K562 (cell line): ENCODE data around the gene NME7. TPM values are rescaled to one million over a fixed set of nuclear protein-coding genes. Genes with fewer than 3 reads are reported as not detected.

Source experiments
- KDM4B ChIP-seq, 2 experiments: fragments of 450-650 bp in 1 of 2; sonication (generic) in 1 of 2; IDR thresholded peaks; 2 replicates each; pipeline ENCODE4 v1.6.1; 2016 to 2017; ENCODE audit warnings: borderline replicate concordance in 2 of 2, antibody characterized with exemption in 1 of 2, low read depth in 1 of 2, mild to moderate bottlenecking in 1 of 2
- KLF6 ChIP-seq: fragments of 250-450 bp; sonication (Bioruptor Pico); IDR thresholded peaks from 2 replicates; pipeline ENCODE4 v1.4.0; 2020; ENCODE audit warnings: mild to moderate bottlenecking, moderate library complexity, borderline replicate concordance
- NR1H2 ChIP-seq: sonication (generic); formaldehyde crosslinking; IDR thresholded peaks from 2 replicates; pipeline ENCODE4 v1.4.0; 2020; ENCODE audit warnings: mild to moderate bottlenecking, missing genetic modification reagents
- POLR2AphosphoS2 ChIP-seq: IDR thresholded peaks from 2 replicates; pipeline ENCODE4 v1.6.1; 2012; ENCODE audit warnings: low read length, improper control_type of control experiment
- RBM14 ChIP-seq: fragments of 200-400 bp; formaldehyde crosslinking; IDR thresholded peaks from 2 replicates; pipeline ENCODE4 v1.6.1; 2018; ENCODE audit warnings: low read depth, mild to moderate bottlenecking, low read length, moderate library complexity, borderline replicate concordance; ENCODE audit not compliant: insufficient read depth
- RBM15 ChIP-seq: fragments of 200-400 bp; formaldehyde crosslinking; IDR thresholded peaks from 2 replicates; pipeline ENCODE4 v1.6.1; 2018; ENCODE audit warnings: mild to moderate bottlenecking, low read length, moderate library complexity; ENCODE audit not compliant: insufficient read depth
- RERE ChIP-seq: sonication (generic); formaldehyde crosslinking; IDR thresholded peaks from 2 replicates; pipeline ENCODE4 v1.8.0; 2023; ENCODE audit warnings: missing genetic modification reagents, mild to moderate bottlenecking, borderline replicate concordance
- STAT6 ChIP-seq: sonication (generic); formaldehyde crosslinking; IDR thresholded peaks from 2 replicates; pipeline ENCODE4 v1.8.1; 2023; ENCODE audit warnings: mild to moderate bottlenecking, missing genetic modification reagents
- XRCC3 ChIP-seq: fragments of 450-650 bp; IDR thresholded peaks from 2 replicates; pipeline ENCODE4 v1.6.1; 2017; ENCODE audit warnings: mild to moderate bottlenecking, moderate library complexity
- ZNF140 ChIP-seq: fragments of 250-450 bp; sonication (Bioruptor Pico); IDR thresholded peaks from 2 replicates; pipeline ENCODE4 v1.8.0; 2021; ENCODE audit warnings: moderate library complexity, mild to moderate bottlenecking, inconsistent platforms
- polyA plus RNA-seq, 8 experiments: library from polyadenylated mRNA; depleted of rRNA in 4 of 8; stranded (reverse) in 5 of 8; unstranded in 3 of 8; fragments of >200 nt; fragmentation: Nextera tagmentation in 2 of 8; fragmentation: Illumina TruSeq in 1 of 8; extraction: Ambion mirVana in 2 of 8; extraction: Trizol in 1 of 8; gene quantifications; 2 replicates each; pipeline versions ENCODE4 v1.2.1 to v1.2.3, GENCODE V29; 2011 to 2014; ENCODE audit warnings: inconsistent platforms in 1 of 8, missing spikeins in 1 of 8
- total RNA-seq, 7 experiments: library from RNA; depleted of rRNA in 6 of 7; stranded (reverse); fragments of >200 nt in 6 of 7; fragmentation: Illumina TruSeq in 2 of 7; extraction: Trizol in 2 of 7; gene quantifications; 2 replicates each; pipeline versions ENCODE4 v1.2.1 to v1.2.3, GENCODE V29; 2011 to 2021; ENCODE audit warnings: low replicate concordance in 1 of 7
- TF ChIP-seq, protein P1 (sequence below): fragments of 450-650 bp; IDR thresholded peaks from 2 replicates; pipeline ENCODE4 v1.6.1; 2016; ENCODE audit warnings: borderline replicate concordance
- TF ChIP-seq, protein P2 (sequence below): fragments of 450-650 bp; formaldehyde crosslinking; IDR thresholded peaks from 2 replicates; pipeline ENCODE4 v1.4.0; 2022; ENCODE audit warnings: mild to moderate bottlenecking, moderate library complexity
- TF ChIP-seq, protein P3 (sequence below): IDR thresholded peaks from 2 replicates; pipeline ENCODE4 v1.6.1; 2016; ENCODE audit warnings: missing genetic modification characterization, missing compliant biosample characterization

Gene NME7
- total and polyA plus RNA-seq, 9 of the 15 experiments (the other 6 are each of a cell fraction or from before 2014, with no cell fraction given): 7.9 to 43.2 (median 23.9) TPM

DNA sequence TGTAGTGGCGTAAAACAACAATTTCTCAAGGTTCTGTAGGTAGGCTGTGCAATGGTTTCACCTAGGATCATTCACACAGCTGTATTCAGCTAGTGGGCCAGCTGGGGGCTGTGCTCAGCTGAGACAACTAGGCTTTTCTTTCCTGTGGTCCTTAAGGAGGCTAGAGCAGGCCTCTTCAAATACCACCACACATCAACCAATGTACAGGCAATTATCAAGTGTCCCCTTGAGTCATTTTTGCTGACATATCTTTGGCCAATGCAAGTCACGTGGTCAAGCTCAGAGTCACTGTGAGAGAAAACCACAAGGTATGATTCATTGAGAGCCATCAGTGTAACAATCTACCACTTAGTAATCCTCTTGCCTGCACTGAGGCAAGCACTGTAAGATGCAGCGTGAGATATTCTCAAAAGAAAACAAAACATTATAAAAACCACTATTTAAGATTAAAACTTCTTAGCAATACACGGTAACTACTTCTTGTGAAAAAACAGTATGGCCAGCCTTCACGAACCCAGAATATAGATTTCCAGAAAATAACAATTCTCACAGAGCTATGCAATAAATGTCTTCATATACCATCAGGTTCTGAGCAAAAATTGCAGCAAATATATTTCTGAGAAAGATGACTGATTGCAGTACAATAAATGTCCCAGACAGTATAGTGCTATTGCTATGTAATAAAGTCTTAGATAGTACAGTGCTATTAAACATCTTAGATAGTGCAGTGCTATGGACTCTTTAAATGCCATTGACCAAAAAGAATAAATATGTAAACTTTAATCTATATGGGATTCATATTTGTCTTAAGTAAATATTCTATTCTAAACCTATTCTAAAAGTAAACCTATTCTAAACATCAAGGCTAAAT is 55.3 kb downstream of the NME7 start (continued):
- TF ChIP-seq, protein P1, sequence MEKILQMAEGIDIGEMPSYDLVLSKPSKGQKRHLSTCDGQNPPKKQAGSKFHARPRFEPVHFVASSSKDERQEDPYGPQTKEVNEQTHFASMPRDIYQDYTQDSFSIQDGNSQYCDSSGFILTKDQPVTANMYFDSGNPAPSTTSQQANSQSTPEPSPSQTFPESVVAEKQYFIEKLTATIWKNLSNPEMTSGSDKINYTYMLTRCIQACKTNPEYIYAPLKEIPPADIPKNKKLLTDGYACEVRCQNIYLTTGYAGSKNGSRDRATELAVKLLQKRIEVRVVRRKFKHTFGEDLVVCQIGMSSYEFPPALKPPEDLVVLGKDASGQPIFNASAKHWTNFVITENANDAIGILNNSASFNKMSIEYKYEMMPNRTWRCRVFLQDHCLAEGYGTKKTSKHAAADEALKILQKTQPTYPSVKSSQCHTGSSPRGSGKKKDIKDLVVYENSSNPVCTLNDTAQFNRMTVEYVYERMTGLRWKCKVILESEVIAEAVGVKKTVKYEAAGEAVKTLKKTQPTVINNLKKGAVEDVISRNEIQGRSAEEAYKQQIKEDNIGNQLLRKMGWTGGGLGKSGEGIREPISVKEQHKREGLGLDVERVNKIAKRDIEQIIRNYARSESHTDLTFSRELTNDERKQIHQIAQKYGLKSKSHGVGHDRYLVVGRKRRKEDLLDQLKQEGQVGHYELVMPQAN: no peak
- TF ChIP-seq RERE (CRISPR knock-in tag): no peak
- TF ChIP-seq STAT6 (CRISPR knock-in tag): no peak
- TF ChIP-seq RBM14: no peak
- no peak for TF ChIP-seq RBM15
- TF ChIP-seq ZNF140: no peak
- TF ChIP-seq POLR2AphosphoS2: no peak
- TF ChIP-seq KDM4B (IDR thresholded peaks at IDR 0.05; ENCODE audit: borderline replicate concordance in 2 of 2, low read depth in 1 of 2): no peak
- TF ChIP-seq NR1H2 (CRISPR knock-in tag): no peak
- TF ChIP-seq, protein P2, sequence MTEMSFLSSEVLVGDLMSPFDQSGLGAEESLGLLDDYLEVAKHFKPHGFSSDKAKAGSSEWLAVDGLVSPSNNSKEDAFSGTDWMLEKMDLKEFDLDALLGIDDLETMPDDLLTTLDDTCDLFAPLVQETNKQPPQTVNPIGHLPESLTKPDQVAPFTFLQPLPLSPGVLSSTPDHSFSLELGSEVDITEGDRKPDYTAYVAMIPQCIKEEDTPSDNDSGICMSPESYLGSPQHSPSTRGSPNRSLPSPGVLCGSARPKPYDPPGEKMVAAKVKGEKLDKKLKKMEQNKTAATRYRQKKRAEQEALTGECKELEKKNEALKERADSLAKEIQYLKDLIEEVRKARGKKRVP (CRISPR knock-in tag): peak; percentile 49; the same call in 1 of the 2 replicates
- TF ChIP-seq KLF6 (CRISPR knock-in tag): no peak
- TF ChIP-seq, protein P3, sequence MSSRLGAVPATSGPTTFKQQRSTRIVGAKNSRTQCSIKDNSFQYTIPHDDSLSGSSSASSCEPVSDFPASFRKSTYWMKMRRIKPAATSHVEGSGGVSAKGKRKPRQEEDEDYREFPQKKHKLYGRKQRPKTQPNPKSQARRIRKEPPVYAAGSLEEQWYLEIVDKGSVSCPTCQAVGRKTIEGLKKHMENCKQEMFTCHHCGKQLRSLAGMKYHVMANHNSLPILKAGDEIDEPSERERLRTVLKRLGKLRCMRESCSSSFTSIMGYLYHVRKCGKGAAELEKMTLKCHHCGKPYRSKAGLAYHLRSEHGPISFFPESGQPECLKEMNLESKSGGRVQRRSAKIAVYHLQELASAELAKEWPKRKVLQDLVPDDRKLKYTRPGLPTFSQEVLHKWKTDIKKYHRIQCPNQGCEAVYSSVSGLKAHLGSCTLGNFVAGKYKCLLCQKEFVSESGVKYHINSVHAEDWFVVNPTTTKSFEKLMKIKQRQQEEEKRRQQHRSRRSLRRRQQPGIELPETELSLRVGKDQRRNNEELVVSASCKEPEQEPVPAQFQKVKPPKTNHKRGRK (tag): no peak
- TF ChIP-seq XRCC3: no peak
